Measurements from ENCODE around the gene LRRC4C. TPM values are rescaled to one million over a fixed set of nuclear protein-coding genes. Genes with fewer than 3 reads are reported as not detected.

LRRC4C gene
- total RNA-seq, 1 experiment from 2014 or later: 0.15 TPM

- Histone ChIP-seq H3K9me3 (ENCODE audit: control insufficient read depth, insufficient read depth, low read depth, low read length) (no peaks in the 10 kb centered on the region), H3K27me3 (ENCODE audit: control insufficient read depth, insufficient read depth, low read length) (no peaks in the 10 kb centered on the region), H3K4me3 (ENCODE audit: low read depth in 2 of 2, low read length in 2 of 2) (no peak overlapping the region), H3K4me1 (ENCODE audit: control insufficient read depth, insufficient read depth, low read length) (no peaks in the 10 kb centered on the region), H3K36me3 (ENCODE audit: control insufficient read depth, insufficient read depth, low read length) (no peaks in the 10 kb centered on the region), H3K27ac (ENCODE audit: low read length) (no peak overlapping the region)
- CTCF ChIA-PET: no interaction called here
- DNase-seq (ENCODE audit: low read depth, low spot score) (no peak), ATAC-seq (no peak)
- TF ChIP-seq POLR2AphosphoS5 (IDR thresholded peaks at IDR 0.05; ENCODE audit: low read depth, low read length): no peak
- TF ChIP-seq CTCF (IDR thresholded peaks at IDR 0.05): no peak
- TF ChIP-seq TCF7L2 (IDR thresholded peaks at IDR 0.05; ENCODE audit: low read depth, low read length): no peak
- TF ChIP-seq SIN3A (IDR thresholded peaks at IDR 0.05; ENCODE audit: borderline replicate concordance, insufficient read depth, low read depth, low read length): no peak
- TF ChIP-seq REST (IDR thresholded peaks at IDR 0.05; ENCODE audit: insufficient read depth in 1 of 2, low read depth in 2 of 2, low read length in 1 of 2): no peak
- POLR2A ChIA-PET: no interaction called here
- in situ Hi-C loops (cut with HindIII; ENCODE audit: low pct_unique_long_range_greater_than_20kb, low sequenced_read_pairs): no loop called here
- intact Hi-C loops (cut with micrococcal nuclease; ENCODE audit: unreplicated experiment): no loop called here
- no TSS peak for BruUV-seq (replicated peaks)
Measured at GRCh38 chr11:40517122-40517521, 942.3 kb downstream of the LRRC4C start.

GRCh38 chr11:40514124-40514523 lies 945.3 kb downstream of the LRRC4C start:
- DNase-seq (ENCODE audit: low read depth, low spot score) (no peak), ATAC-seq (no peak)
- Histone ChIP-seq H3K4me1 (ENCODE audit: control insufficient read depth, insufficient read depth, low read length) (no peaks in the 10 kb centered on the region), H3K27me3 (ENCODE audit: control insufficient read depth, insufficient read depth, low read length) (no peaks in the 10 kb centered on the region), H3K4me3 (ENCODE audit: low read depth in 2 of 2, low read length in 2 of 2) (no peak overlapping the region), H3K36me3 (ENCODE audit: control insufficient read depth, insufficient read depth, low read length) (no peaks in the 10 kb centered on the region), H3K27ac (ENCODE audit: low read length) (no peak overlapping the region), H3K9me3 (ENCODE audit: control insufficient read depth, insufficient read depth, low read depth, low read length) (no peaks in the 10 kb centered on the region)
- in situ Hi-C loops (cut with HindIII; ENCODE audit: low pct_unique_long_range_greater_than_20kb, low sequenced_read_pairs): no loop called here
- no peak for TF ChIP-seq REST (IDR thresholded peaks at IDR 0.05; ENCODE audit: insufficient read depth in 1 of 2, low read depth in 2 of 2, low read length in 1 of 2)
- no peak for TF ChIP-seq SIN3A (IDR thresholded peaks at IDR 0.05; ENCODE audit: borderline replicate concordance, insufficient read depth, low read depth, low read length)
- TF ChIP-seq POLR2AphosphoS5 (IDR thresholded peaks at IDR 0.05; ENCODE audit: low read depth, low read length): no peak
- no peak for TF ChIP-seq CTCF (IDR thresholded peaks at IDR 0.05)
- TF ChIP-seq TCF7L2 (IDR thresholded peaks at IDR 0.05; ENCODE audit: low read depth, low read length): no peak
- ChIA-PET POLR2A (no interaction called here), CTCF (interaction anchor here (0.6 kb wide), 1 partner anchor 189 kb away, joined by 3 read pairs; no protein-coding TSS in a partner anchor)
- BruUV-seq (replicated peaks): no TSS peak
- intact Hi-C loops (cut with micrococcal nuclease; ENCODE audit: unreplicated experiment): no loop called here

Measured in Panc1 (cell line).